ENCODE measurements around the gene FAS.

Gene FAS

DNA sequence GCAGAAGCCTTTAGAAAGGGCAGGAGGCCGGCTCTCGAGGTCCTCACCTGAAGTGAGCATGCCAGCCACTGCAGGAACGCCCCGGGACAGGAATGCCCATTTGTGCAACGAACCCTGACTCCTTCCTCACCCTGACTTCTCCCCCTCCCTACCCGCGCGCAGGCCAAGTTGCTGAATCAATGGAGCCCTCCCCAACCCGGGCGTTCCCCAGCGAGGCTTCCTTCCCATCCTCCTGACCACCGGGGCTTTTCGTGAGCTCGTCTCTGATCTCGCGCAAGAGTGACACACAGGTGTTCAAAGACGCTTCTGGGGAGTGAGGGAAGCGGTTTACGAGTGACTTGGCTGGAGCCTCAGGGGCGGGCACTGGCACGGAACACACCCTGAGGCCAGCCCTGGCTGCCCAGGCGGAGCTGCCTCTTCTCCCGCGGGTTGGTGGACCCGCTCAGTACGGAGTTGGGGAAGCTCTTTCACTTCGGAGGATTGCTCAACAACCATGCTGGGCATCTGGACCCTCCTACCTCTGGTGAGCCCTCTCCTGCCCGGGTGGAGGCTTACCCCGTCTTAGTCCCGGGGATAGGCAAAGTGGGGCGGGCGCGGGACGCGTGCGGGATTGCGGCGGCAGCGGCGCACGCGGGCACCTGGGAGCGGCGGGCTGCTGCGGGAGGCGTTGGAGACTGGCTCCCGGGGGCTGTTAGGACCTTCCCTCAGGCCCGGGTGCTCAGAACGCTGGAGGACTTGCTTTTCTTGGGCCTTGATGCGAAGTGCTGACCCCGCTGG, at the start of gene FAS:
TSS of gene FAS (plus strand) at position 415 of the 777 bp plus-strand sequence. CDS start at position 494, 79 bp downstream.
- peak; percentile 88 for DNase-seq (ENCODE audit: low read depth)

DNA sequence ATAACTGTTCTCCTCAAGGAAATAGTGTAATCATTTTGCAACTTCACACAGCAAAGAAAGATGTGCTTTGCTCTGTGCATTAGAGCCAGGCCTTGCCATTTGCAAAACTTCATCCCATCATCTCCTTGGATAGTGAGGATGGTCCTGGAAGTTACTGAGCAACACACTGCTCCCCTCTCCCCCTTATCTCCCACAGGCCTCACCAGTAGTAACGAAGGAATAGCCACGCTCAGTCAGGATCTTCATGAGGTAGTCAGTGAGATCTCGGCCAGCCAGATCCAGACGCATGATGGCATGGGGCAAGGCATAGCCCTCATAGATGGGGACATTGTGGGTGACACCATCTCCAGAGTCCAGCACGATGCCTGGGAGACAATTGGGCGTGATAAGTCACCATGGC, 49.6 kb upstream of the FAS start:
- no peak for DNase-seq (ENCODE audit: low read depth)

DNA sequence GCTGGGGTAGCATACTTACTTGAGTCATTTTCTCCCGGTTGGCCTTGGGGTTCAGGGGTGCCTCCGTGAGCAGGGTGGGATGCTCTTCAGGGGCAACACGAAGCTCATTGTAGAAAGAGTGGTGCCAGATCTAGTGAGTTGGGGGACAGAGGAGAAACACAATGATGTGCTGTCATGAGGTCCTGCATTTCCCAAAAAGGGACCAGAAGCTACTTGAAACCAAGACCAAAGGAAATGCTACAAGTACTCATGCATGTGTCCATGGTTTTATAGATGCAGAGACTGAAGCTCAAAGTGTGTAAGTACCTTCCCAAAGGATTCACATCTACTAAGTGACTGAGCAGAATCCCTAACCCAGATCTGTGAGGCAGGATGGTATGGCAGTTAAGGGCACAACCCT, 46.8 kb upstream of the FAS start:
- DNase-seq (ENCODE audit: low read depth) = no peak

DNA sequence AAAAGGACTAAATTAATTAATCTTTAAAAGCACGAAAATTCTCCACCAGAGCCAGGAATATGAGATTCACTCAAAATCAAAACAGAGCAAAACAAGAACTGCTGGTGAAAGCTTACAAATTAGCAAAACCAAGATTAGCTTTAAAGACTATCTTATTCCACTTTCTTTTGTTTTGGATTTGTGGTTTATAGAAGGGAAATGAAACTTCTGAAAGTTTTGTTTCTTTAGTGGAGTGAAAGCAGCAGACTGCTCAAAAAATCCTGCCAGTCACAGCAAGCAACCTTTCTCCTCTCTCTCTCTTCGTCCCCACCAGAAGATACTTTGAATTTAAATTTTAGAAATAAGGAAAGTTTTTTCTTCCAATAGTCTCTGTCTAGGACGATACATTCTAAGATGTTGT, 45.8 kb upstream of the FAS start:
- no peak for DNase-seq (ENCODE audit: low read depth)

DNA sequence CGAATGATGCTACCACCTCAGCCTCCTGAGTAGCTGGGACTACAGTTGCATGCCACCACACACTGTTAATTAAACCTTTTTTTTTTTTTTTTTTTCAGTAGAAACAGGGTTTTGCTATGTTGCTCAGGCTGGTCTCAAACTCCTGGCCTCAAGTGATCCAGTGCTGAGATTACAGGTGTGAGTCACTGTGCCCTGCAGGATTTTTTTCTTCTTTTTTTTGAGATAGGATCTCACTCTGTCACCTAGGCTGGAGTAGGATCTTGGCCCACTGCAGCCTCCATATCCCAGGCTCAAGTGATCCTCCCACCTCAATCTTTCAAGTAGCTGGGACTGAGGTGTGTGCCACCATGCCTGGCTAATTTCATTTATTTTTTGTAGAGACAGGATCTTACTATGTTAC, 44.4 kb upstream of the FAS start:
- no peak for DNase-seq (ENCODE audit: low read depth)

DNA sequence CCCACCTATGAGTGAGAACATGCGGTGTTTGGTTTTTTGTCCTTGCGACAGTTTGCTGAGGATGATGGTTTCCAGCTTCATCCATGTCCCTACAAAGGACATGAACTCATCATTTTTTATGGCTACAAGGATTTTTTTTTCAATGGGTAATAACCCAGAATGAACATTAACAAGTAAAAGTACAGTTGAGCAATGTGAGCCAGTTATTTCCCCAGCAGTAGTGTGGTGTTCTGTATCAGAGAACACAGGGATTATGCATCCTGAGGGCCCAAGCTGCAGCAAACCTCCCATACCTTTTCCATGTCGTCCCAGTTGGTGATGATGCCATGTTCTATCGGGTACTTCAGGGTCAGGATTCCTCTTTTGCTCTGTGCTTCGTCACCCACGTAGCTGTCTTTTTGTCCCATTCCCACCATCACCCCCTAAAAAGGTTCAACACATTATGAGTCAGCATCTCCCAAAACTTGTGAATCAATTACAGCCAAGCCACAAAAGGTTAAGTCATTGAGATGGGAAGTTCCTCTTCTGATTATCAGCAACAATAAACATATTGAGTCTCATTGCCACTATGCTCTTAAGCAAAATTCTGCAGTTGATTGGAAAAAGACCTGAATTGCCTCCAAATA, 43.5 kb upstream of the FAS start:
- no peak for DNase-seq (ENCODE audit: low read depth)

DNA sequence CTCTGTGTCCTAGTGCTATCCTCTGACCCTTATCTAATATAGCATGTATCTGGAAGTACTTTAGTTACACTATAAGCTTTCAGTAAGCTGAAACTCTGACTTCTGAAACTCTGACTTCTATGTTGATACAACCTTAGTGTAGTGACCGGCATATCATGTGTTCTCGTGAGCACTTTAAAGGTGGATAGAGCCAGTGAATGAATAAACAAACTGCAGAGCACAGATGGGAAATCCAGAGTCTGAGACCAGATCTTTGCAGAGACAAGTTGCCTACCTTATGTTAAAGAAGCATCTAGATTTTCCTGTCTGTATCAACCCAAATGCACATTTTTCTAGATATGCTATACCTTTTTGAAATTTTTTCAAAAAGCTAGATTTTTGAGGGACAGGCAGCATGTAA, 41.5 kb upstream of the FAS start:
- no peak for DNase-seq (ENCODE audit: low read depth)

DNA sequence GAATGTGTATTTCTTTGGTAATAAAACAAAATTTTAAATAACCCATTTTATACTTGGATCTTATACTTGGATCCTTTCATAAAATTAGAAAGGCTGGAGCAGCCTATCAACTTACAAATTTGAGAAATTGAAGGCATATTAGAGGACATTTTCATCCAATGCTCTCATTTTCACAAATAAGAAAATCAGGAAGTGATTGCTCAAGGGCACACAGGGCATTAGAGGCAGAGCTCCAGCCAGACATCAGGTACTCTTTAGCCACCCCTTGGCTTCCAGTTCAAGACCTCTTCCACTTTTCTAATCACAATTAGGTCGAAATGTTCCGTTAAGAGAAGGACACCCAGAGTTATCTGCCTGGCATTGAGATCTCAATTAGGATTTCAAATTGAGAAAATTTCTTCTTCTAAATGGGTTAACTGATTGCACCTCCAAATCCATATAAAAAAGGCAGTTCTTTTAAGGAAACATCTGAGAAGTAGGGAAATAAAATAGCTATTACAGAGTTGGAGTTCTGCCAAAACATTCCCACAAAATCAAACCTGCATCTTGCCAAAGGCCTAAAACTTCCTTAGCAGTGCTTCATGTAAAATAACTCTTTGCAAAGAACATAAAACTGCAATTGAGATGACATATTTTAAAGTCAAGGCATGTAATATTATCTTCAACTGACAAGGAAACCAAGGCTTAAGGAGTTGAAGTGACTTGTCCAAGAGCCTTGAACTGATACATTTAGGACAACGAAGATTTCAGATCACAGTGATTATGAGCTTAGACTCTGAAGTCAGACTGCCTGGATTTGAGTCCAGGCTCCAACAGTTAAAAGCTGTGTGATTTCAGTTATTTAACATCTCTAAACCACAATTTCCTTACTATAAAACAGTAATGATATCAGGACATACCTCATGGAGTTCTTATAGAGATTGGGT, 40.4 kb upstream of the FAS start:
- no peak for DNase-seq (ENCODE audit: low read depth)

DNA sequence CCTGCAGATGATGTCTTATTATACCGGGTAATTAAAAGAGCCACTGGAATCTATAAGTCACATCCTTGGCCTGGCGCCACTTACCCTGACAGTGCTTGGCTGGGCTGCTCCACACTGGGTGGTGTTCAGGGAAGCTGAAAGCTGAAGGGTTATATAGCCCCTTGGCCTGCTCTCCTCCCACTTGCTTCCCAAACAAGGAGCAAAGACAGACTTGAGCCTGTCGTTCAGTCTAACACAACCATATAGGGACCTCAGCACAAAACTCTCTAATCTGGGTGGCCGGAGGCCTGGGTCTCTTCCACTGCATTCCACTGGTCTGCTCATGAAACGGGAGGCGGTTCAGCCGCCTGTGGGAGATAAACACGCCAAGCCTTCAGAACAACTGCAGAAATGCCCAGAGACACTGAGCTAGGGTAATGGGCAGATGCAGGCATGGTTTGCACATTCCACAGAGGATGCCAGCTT, 37.9 kb upstream of the FAS start, which contains the start of gene ACTA2:
TSS of gene ACTA2 (minus strand) at position 127 of the 465 bp plus-strand sequence. CDS start 3,843 bp downstream, outside the sequence.
- no peak for DNase-seq (ENCODE audit: low read depth)

DNA sequence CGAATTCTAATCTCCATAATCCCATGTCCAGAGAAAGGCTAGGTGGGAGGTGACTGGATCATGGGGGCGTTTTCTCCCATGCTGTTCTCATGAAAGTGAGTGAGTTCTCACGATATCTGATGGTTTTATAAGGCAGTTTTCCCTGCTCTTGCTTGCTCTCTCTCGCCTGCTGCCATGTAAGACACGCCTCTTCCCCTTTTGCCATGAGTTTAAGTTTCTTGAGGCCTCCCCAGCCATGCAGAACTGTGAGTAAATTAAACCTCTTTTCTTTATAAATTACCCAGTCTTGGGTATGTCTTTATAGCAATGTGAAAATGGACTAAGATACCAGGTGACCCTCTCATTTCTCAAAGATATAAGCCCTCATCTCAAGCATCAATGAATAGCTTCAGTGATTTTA, 36.9 kb upstream of the FAS start:
- no peak for DNase-seq (ENCODE audit: low read depth)

DNA sequence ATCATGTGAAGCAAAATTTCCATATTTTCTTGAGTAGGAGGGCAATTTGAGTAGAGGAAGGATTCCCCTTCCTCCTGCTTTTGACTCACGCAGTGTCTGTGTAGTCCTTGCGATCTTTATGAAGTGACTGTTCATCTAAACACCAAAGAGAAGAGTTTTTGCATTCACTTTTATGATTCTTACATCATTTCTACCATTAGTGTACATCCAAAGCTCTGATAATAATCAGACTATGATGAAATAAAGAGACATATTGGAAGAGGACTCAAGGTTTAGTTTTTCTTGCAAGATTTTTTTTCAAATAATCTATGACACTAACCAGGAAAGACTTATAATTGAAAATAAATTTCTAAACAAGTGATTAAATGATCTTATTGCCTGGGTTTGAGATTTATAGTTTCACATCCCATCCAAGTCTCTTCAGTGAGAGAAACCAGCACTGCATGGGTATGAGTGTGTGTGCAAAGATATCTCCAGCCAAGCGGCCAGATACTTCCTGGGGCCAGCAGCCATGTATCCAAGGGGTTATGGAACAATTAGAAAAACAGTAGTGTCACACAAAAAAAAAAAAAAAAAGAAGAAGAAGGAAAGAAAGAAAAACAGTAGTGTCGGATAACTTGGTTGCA, 36.0 kb upstream of the FAS start:
- DNase-seq (ENCODE audit: low read depth) = no peak

DNA sequence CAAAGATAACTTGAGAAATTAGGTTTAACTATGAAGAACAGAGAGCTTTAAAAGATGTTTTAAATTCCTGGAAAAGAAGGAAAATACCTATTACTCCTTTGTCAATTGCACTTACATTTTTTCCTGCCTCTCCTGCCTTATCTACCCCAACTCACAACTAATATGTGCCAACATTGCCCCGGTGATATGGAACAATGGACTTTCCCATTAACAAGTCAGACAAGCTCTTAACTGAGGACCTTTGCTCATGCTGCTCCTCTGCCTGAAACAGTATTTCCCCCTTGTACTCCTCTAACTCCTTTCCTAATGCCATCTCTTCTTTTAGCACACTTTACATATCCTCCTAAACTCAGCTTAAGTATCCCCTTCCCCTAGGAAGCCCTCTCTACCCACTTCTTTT, 33.2 kb upstream of the FAS start:
- no peak for DNase-seq (ENCODE audit: low read depth)

DNA sequence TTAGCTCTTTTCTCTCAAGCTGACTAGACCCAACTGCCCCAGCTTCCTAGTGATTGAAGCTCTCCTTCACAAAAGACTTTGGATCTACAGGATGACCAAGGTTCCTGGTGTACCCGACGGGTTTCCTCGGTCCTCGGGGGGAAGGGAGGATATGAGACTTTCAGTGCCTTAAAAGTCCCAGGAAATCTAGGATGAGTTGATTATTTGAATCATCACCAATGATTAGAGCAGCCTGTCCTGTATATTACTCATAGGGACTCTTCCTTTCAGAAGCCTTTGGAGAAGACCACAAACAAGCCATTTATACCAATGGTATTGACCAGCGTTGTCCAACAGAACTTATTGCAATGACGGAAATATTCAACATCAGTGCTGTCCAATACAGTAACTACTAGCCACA, 31.9 kb upstream of the FAS start:
- no peak for DNase-seq (ENCODE audit: low read depth)

DNA sequence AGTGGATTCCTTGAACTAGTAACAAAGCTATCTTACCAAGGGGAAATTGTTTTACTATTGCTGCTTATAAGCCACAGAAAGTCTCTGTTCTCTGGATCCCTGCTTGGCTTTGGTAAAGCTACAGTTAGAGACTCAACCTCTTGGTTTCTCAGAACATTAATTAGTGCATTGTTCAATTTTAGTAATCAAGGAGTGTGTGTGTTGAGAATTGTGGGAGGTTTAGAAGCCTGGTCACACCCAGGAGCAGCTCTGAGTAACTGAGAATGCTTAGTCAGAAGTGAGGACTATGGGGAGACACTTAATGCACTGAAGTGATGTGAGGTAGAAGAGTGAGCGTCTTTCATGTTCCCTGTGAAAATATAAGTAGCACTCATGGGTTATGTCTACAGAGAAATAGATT, 29.8 kb upstream of the FAS start:
- DNase-seq (ENCODE audit: low read depth) = no peak

DNA sequence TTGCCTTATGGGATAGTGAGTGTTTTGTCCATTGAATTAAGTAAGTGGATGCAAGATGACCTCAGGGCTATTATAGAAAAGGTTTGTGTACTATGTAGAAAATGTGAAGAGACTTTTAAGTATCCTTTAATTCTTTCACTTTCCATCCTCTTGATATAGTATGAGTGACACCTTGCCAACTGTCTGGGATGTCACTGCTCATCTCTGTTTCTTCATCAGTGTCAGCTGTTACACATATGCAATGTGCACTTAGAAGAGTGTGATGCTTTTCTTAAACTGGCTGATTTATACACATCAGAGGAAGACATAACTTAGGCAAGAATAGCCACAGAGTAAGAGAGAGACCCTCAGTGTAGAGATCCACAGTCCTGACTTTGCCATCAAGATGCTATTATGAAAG, 29.3 kb upstream of the FAS start:
- DNase-seq (ENCODE audit: low read depth) = no peak

DNA sequence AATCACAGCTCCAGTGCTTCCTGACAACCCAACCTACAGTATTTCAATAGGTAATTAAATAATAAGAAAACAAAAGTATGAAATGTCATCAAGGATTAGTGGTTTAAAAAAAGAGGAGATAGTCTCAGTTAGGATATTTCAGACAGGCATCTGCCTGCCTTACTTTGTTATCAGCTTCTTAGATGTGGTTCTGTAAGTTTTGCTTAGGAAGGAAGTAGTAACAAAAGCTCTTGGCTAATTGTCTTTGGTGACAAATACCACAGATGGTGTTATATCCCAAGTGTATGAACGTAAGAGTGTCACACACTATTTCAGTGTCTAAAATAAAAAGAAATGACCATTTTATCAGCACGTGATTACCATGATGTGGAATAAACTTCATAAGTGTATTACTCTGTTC, 28.3 kb upstream of the FAS start:
- no peak for DNase-seq (ENCODE audit: low read depth)

DNA sequence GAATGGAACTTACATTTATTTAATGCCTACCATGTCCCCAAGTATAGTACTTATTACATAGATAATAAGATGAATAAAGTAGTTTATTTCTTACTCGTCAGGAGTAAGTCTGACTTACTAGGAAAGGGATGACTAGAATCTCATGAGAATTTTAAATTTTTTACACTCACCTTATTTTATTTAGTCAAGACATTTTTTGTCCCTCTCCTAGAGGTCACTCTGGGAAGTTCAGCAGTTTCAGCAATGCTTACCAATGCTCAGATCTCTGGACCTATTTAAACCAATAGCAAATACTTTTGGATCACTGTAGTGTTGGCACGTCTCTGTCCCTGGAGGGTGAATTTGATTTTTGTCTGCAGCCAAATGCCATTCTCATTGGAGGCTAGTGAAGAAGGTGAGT, 27.3 kb upstream of the FAS start:
- DNase-seq (ENCODE audit: low read depth) = no peak

DNA sequence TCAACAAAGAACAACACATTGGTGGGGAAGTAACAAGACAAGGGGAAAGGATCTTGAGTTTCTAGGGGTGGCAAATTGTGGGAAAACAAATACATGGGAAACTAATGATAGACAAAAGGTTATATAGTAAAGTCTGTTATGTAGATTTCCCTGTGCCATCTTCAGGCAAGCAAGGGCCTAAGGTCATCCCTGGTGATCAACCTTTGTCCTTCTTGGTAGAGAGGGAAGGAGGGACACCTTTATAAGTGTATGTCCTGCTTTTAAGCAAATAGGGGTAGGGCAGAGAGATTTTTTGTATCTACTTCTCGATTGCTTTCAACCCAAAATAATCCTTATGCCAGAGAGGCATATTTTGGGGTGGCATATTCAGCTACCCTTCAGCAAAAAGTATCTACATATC, 26.2 kb upstream of the FAS start:
- no peak for DNase-seq (ENCODE audit: low read depth)

DNA sequence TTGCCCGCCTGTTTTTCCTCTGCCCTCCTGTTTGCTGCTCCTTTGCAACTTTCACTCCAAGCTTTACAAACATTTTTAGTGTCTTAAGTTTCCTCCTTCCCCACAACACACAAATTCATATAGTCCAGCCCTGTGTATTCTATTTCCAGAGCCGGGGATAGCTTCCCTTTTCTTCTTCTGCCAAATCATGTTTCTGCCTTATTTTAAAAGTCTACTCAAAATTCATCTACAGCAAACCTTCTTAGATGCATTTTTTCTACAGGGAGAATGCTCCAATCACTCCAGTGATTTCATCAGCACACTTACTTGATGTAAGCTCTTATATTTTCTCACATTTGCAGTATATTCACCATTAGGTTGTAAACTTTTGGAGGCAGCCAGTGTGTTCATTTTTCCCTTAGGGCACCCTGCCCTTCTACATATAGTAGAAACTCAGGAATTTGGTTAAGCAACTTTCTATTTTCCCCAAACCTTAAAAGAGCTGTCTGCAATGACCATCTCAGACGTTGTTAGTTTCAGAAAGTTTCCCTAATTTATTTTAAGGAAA, 25.7 kb upstream of the FAS start:
- DNase-seq (ENCODE audit: low read depth) = no peak

DNA sequence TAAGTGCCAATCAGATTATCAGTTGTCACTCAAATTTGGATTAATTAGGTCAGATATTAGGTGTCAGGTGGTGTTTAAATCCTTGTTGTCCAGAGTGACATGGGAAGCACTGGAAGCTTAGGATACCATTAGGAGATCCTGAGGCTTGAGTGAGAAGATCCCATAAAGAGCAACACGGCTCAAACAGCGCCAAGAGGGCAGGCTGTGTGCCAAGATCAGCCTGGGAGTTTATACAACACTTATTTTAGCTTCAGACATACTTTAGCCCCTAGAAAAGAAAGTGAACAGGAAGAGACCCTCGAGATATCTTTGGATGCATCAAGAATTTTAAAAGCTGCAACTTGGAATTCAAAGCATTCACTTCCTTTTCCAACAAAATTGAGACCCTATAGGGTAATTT, 23.8 kb upstream of the FAS start:
- no peak for DNase-seq (ENCODE audit: low read depth)

DNA sequence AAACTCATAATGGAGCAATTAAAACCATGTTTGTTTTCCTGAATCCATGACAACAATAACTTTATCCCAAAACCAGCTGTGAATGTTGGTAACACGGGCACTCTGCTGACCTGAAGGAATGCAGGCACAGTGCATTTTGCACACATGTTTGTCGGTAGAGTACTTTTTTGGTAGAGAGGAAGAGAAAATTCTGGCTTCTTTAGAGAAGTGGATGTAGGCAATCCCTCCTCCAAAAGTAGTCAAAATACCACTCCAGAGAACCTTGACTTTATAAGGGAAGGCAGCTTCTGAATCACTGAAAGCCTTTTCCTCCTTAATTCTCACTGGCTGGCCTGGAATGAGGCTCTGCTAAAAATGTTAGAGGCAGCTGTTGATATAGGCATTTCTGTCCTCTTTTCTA, 22.2 kb upstream of the FAS start:
- DNase-seq (ENCODE audit: low read depth) = no peak

Measured in T-helper 22 cell (primary cell).